ENCODE results near the gene TGFB2.

- no peak for TF ChIP-seq CTCF (conservative IDR thresholded peaks at IDR 0.05; ENCODE audit: low read length)
- no peak for TF ChIP-seq EZH2phosphoT487 (IDR thresholded peaks at IDR 0.05; ENCODE audit: borderline replicate concordance, low read depth, low read length)
These were observed 133.2 kb downstream of the TGFB2 start for GRCh38 chr1:218478336-218478735.
